ENCODE data around the gene SPDYE17.
"Not testable (repeated sequence)": the region's sequence is repeated elsewhere in the genome, so short reads cannot be mapped to it uniquely, and the experiment has no call there.

Gene SPDYE17

GRCh38 chr7:77032261-77032660 lies at the start of gene SPDYE17:
Gene SPDYE17 (minus strand): TSS chr7:77032361. CDS start chr7:77030570, 1,791 bp downstream.
- in situ Hi-C loops (cut with HindIII; ENCODE audit: low sequenced_read_pairs) = not testable (repeated sequence)

DNA sequence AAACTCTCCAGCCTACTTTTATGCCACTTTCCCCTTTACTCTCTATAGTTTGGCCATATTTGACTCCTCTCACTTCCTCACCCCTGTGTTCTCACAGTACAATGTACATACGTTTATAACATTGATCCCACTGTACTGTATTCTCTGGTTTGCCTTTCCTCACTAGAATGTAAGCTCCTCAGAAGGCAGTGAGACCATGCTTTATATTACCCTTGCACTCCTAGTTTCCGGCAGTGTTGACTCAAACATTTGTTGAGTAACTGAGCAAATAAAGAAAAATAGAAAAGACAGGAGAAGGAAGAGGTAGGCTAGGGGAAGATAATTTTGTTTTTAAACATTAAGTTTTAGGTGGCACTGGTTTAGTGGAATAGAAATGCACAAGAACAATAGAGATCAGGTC lies 48.1 kb upstream of the SPDYE17 start:
- in situ Hi-C loops (cut with HindIII; ENCODE audit: low sequenced_read_pairs) = not testable (repeated sequence)

DNA sequence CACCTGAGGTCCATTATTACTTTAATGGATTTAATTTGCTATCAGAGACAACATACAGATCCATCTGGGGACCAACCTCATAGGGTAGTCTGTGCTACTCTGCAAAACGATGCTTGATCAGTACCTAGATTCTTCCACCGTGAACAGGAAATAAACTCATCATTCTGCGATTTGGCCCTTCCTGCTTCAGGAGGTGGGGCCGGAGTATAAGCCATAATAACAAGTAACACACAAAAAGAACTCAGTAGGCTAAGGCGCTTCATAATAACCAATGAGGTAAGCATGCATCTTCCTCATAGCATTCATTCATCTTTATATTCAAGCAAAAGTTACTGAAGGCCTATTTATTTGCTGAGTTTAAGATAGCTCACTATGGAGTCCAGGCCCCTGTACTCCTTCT lies 47.5 kb upstream of the SPDYE17 start:
- in situ Hi-C loops (cut with HindIII; ENCODE audit: low sequenced_read_pairs) = not testable (repeated sequence)

DNA sequence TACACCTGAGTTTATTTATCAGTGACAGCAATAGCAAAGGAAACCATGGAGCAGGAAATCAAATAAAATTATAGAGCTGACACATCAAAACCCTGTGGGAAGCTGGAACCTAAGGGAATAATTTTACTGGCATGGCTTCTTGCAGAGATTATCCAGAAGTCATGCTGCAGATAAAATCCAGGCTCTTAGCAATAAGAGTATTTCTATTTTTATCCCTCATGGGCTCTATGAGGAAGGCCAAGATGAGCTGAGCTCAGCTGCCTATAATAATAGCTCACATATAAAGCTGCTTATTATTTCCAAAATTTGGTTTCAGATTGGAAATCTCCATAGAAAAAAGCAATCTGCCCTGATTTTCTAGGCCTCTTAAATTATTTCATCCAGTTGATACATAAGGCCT lies 47.0 kb upstream of the SPDYE17 start:
- in situ Hi-C loops (cut with HindIII; ENCODE audit: low sequenced_read_pairs) = not testable (repeated sequence)

GRCh38 chr7:77077060-77077459 lies 44.9 kb upstream of the SPDYE17 start:
- in situ Hi-C loops (cut with HindIII; ENCODE audit: low sequenced_read_pairs) = not testable (repeated sequence)

DNA sequence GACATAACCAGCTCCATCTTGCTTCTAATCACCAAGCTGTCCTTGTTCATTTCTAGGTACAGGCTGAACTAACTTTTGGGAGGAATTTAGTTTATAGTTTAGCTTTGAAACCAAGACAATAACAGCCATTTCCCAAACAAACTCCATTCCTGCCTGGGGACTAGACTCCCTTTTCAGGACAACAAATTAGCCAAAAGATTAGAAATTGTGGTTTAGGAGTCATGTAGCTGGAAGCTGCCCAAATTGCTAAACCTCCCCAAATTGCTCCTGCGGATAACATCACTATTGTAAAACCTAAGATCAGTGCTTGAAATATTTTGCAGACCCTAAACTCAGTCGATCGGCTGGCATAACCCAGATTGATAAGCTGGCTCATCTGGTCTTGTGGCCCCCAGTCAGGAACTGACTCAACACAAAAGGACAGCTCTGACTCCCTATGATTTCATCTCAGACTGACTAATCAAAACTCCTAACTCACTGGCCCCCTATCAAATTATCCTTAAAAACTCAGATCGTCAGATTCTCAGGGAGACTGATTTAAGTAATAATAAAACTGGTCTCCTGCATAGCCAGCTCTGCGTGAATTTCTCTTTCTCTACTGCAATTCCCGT lies 42.7 kb upstream of the SPDYE17 start:
- in situ Hi-C loops (cut with HindIII; ENCODE audit: low sequenced_read_pairs) = not testable (repeated sequence)

- in situ Hi-C loops (cut with HindIII; ENCODE audit: low sequenced_read_pairs) = not testable (repeated sequence)
Measured at GRCh38 chr7:77071108-77071507, 38.9 kb upstream of the SPDYE17 start.

- in situ Hi-C loops (cut with HindIII; ENCODE audit: low sequenced_read_pairs) = not testable (repeated sequence)
Measured at GRCh38 chr7:77065869-77066268, 33.7 kb upstream of the SPDYE17 start.

DNA sequence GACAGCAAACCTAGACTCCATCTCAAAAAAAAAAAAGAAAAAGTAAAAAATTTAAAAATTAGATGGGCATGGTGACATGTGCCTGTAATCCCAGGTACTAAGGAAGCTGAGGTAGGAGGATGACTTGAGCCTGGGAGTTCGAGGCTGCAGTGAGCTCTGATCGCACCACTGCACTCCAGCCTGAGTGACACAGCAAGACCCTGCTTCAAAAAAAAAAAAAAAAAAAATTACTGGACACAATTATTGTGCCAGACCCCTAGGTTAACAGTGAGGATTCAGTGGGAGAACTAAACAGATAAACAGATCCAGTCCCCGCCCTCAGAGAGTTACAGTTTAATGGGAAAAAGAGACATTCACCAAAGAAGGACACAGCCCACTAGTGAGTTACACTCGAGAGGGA lies 31.6 kb upstream of the SPDYE17 start:
- in situ Hi-C loops (cut with HindIII; ENCODE audit: low sequenced_read_pairs) = not testable (repeated sequence)

DNA sequence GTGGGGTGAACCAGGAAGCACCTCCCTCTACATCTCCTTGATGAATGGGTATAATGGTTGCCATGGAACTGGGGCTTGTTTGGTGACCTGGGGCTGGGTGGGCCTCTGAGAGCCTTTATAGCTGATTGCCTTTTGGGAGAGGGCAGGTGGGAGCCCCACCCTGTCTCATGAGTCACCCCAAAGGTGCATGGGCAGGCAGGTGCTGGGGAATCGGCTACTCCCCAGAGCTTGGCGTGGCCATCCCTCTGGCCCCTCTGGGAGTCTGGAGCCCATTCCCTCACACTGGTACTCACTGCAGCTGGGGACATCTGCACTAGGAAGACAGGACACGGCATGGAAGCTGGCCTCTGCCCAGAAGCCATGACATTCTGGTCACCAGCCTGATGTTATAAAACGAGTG lies 30.4 kb upstream of the SPDYE17 start, which contains the start of gene SPDYE18:
Gene SPDYE18, minus strand, starts transcription at position 2 of the 400 bp plus-strand sequence. CDS start 2,046 bp downstream, outside the sequence.
- in situ Hi-C loops (cut with HindIII; ENCODE audit: low sequenced_read_pairs) = not testable (repeated sequence)

GRCh38 chr7:77026349-77026748 lies 5.8 kb downstream of the SPDYE17 start:
- in situ Hi-C loops (cut with HindIII; ENCODE audit: low sequenced_read_pairs) = not testable (repeated sequence)

- in situ Hi-C loops (cut with HindIII; ENCODE audit: low sequenced_read_pairs) = not testable (repeated sequence)
Measured at GRCh38 chr7:77010074-77010680, 22.0 kb downstream of the SPDYE17 start.

DNA sequence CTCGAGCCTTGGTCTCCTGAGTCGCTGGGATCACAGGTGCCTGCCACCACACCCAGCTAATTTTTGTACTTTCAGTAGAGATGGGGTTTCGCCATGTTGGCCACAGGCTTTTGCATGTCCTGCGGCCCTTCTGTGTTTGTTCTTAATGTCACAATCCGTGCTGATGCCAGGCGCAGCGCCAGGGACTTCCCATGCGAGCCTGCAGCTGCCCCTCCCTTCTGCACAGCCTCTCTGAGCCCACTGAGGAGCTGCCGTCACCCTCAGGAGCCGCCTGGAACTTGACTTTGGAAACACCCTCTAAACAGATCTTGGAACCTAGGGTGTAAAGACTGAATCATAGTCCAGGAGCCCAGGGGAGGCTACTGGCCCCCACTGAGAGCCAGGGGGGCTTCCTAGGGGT lies 24.2 kb downstream of the SPDYE17 start:
- in situ Hi-C loops (cut with HindIII; ENCODE audit: low sequenced_read_pairs) = not testable (repeated sequence)

DNA sequence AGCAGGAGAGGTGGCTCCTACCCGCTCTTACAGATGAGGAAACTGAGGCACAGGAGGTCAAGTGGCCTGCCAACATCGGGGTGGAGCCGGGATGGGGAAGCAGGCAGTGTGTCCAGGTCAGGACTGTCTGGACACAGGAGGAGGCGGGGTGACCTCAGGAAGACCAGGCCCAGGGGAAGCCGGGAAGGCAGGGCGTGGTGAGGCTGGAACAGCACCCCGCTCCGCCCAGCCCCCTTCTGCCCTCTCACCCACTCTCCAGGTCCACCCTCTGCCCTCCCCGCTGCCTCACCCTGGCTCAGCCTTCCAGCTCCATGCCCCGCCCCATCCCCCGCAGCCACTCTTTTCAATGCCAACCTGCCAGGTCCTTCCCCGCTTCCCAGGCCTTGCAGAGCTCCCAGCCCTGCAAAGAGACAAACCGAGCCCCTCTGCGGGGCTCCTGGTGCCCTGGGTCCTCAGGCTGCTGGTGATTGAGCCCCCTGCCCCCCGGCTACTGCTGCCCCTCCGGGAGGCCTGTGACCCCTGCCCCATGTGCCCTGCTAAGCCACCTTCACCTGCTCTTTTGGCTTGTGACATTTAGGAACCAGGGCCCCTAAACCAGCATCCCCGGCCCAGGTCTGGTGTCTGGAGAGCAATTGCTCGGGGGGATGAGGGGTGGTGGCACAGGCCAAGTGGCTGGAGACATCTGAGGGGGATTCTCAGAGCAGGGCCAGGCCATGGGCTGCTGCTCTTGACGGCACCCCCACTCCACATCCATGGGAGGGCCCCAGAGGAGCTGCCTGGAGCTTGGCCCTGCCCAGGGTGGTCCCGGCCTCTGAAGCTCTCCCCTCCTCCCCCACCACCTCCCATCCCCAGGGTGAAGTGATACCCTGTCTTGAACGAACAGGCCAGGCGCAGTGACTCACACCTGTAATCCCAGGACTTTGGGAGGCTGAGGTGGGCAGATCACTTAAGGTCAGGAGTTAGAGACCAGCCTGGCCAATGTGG lies 25.7 kb downstream of the SPDYE17 start:
- in situ Hi-C loops (cut with HindIII; ENCODE audit: low sequenced_read_pairs) = not testable (repeated sequence)

DNA sequence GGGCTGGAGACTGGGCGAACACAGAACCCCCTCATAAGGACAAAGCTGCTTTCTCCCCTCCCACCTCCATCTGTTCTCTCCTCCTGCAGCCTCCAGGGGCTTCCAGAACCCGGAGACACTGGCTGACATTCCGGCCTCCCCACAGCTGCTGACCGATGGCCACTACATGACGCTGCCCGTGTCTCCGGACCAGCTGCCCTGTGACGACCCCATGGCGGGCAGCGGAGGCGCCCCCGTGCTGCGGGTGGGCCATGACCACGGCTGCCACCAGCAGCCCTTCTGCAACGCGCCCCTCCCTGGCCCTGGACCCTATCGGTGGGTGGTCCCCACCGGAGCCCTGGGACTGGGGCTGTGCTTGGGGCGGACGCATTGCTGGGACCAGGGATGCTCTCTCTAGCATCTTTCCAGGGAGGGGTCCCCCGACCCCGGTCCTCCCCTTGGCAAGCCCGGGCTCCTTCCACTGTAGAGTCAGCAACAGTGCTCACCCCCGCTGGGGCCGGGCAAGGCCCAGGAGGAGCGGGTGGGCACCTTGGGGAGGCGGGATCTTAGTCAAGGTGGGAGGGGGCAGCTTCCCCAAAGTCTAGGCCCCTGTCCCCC lies 26.6 kb downstream of the SPDYE17 start:
- in situ Hi-C loops (cut with HindIII; ENCODE audit: low sequenced_read_pairs) = not testable (repeated sequence)

- in situ Hi-C loops (cut with HindIII; ENCODE audit: low sequenced_read_pairs) = not testable (repeated sequence)
Measured at GRCh38 chr7:77004151-77004550, 28.0 kb downstream of the SPDYE17 start.

- in situ Hi-C loops (cut with HindIII; ENCODE audit: low sequenced_read_pairs) = not testable (repeated sequence)
Measured at GRCh38 chr7:77003241-77003640, 28.9 kb downstream of the SPDYE17 start.

DNA sequence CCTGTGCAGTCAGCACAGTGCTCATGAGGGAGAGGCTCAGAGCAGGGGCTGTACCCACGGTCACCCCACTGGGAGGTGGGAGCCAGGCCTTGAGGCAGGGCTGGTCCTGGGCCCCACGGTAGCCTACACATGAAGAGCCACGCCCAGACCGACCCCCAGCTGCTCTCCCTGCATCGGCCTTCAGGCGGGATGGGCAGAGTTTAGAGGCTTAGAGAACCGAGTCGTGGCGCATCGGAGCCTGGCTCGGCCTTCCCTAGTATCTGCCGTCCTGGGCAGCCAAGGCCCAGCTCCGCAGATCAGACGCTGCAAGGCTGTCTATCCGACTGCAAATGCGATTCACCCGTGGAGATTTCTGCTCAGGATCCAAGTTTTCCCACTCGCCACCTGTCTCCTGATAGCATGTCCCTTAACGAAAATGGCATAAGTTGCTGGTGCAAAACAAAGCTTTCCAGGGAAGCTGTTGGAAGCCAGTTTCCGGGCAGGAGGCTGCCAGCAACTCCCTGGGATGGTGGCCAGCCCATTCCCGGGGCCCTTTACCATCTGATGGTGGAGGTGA lies 29.4 kb downstream of the SPDYE17 start:
- in situ Hi-C loops (cut with HindIII; ENCODE audit: low sequenced_read_pairs) = not testable (repeated sequence)

DNA sequence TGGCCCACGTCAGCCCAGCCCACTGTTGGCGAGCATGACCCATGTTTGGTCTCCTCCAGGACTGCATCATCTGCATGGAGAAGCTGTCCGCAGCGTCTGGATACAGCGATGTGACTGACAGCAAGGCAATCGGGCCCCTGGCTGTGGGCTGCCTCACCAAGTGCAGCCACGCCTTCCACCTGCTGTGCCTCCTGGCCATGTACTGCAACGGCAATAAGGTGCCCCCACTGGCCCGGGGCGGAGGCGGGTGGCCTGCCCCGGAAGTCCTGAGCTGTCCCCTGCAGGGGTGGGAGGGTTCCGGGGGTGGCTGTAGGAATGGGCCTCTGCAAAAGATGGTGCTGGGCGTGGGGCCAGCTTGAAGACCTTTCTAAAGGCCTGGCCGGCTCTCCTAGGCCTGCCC lies 30.1 kb downstream of the SPDYE17 start:
- in situ Hi-C loops (cut with HindIII; ENCODE audit: low sequenced_read_pairs) = not testable (repeated sequence)

DNA sequence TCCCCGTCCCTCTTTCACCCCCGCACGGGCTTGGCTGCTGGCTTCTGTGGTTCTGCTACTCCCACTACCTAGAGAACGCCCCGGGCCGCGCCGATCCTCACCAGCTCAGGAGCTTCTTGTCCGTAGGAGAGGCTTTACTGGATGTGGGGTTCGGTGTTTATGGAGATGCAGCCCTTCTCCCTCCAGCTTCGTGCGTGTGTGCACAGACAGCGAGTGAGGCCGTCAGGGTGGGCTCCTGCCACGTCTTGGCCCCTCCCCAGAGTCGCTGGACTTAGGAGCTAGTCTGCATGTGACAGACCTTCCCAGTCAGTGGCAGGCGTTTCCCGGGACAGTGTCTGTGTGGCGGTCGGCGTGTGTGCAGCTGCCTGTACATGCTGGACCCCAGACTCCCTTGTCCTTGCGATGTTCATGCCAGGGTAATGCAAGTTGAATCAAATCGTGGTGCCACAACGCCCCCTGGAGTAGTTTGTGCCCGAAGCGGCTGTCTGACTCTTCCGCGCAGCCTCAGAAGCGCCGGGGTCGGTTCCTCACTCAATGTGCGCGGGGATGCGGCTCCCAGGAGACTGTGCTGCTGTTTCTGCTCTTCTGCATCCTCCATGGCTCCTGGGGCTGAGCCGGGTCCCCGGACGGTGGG lies 32.6 kb downstream of the SPDYE17 start:
- in situ Hi-C loops (cut with HindIII; ENCODE audit: low sequenced_read_pairs) = not testable (repeated sequence)

Measured in DLD1 (cell line).